HUES64 (cell line): Measurements from ENCODE around the gene CSN1S1. TPM values are rescaled to one million over a fixed set of nuclear protein-coding genes. Genes with fewer than 3 reads are reported as not detected.

Experiments
- H3K27ac ChIP-seq: 2 replicates; pipeline ENCODE4 v1.7.0; 2013; ENCODE audit warnings: low read depth, low read length, inconsistent platforms
- H3K27me3 ChIP-seq: 2 replicates; pipeline ENCODE4 v1.6.1; 2013; ENCODE audit warnings: mild to moderate bottlenecking, low read length; ENCODE audit not compliant: insufficient read depth
- H3K36me3 ChIP-seq: 2 replicates; pipeline ENCODE4 v1.6.1; 2013; ENCODE audit warnings: mild to moderate bottlenecking, low read length; ENCODE audit not compliant: insufficient read depth
- H3K4me1 ChIP-seq: 2 replicates; pipeline ENCODE4 v1.6.1; 2013; ENCODE audit warnings: mild to moderate bottlenecking, low read length, moderate library complexity; ENCODE audit not compliant: insufficient read depth
- H3K4me3 ChIP-seq: 2 replicates; pipeline ENCODE4 v1.5.1; 2013; ENCODE audit warnings: mild to moderate bottlenecking, low read length, moderate library complexity
- H3K9ac ChIP-seq: 2 replicates; pipeline ENCODE4 v1.6.1; 2013; ENCODE audit warnings: mild to moderate bottlenecking, low read depth, low read length
- H3K9me3 ChIP-seq: 2 replicates; pipeline ENCODE4 v1.6.1; 2013; ENCODE audit warnings: low read depth, low read length; ENCODE audit not compliant: insufficient read depth
- WGBS: fragments of 150-250, 120-280 bp; methylation state at CpG from one replicate; pipeline ENCODE4 v1.1.7; 2013; ENCODE audit warnings: missing lambda C conversion rate; 5-methylcytosine and 5-hydroxymethylcytosine counted together
- polyA plus RNA-seq, 2 experiments: library from polyadenylated mRNA; stranded (reverse); fragments of 50-300 nt; gene quantifications; one replicate each; pipeline ENCODE4 v1.2.3, GENCODE V29; 2013

The CSN1S1 gene
- not detected for polyA plus RNA-seq (2013, experiment 1 of 2)
- not detected for polyA plus RNA-seq (2013, experiment 2 of 2)

GRCh38 chr4:69930768-69931167 lies at the start of gene CSN1S1:
Gene CSN1S1 (plus strand): TSS chr4:69931068. CDS start chr4:69932556, 1,488 bp downstream.
- no peak within 1 kb of the TSS for H3K4me3 ChIP-seq
- no peaks in the 10 kb centered on the region for H3K4me1 ChIP-seq
- WGBS: 95% methylated on average over 3 of the region's 3 CpGs
- no peaks in the 10 kb centered on the region for H3K27me3 ChIP-seq
- no peaks in the 10 kb centered on the region for H3K36me3 ChIP-seq
- H3K9me3 ChIP-seq: no peaks in the 10 kb centered on the region
- H3K9ac ChIP-seq: no peak within 1 kb of the TSS
- no peak within 1 kb of the TSS for H3K27ac ChIP-seq

- Histone ChIP-seq H3K27ac (no peak overlapping the region), H3K36me3 (no peaks in the 10 kb centered on the region), H3K4me1 (no peaks in the 10 kb centered on the region), H3K9ac (no peak overlapping the region), H3K27me3 (no peaks in the 10 kb centered on the region), H3K4me3 (no peak overlapping the region), H3K9me3 (no peaks in the 10 kb centered on the region)
Measured at GRCh38 chr4:69881173-69881773, 49.6 kb upstream of the CSN1S1 start.

- no peaks in the 10 kb centered on the region for H3K9me3 ChIP-seq
- H3K27me3 ChIP-seq: no peaks in the 10 kb centered on the region
- no peak overlapping the region for H3K4me3 ChIP-seq
- no peak overlapping the region for H3K27ac ChIP-seq
- H3K4me1 ChIP-seq: no peaks in the 10 kb centered on the region
- H3K36me3 ChIP-seq: no peaks in the 10 kb centered on the region
- H3K9ac ChIP-seq: no peak overlapping the region
Measured at GRCh38 chr4:69882150-69882549, 48.7 kb upstream of the CSN1S1 start.

GRCh38 chr4:69888336-69888735 lies 42.5 kb upstream of the CSN1S1 start:
- no peaks in the 10 kb centered on the region for H3K36me3 ChIP-seq
- H3K27ac ChIP-seq: no peak overlapping the region
- H3K4me1 ChIP-seq: no peaks in the 10 kb centered on the region
- H3K9ac ChIP-seq: no peak overlapping the region
- H3K9me3 ChIP-seq: no peaks in the 10 kb centered on the region
- H3K27me3 ChIP-seq: no peaks in the 10 kb centered on the region
- H3K4me3 ChIP-seq: no peak overlapping the region

GRCh38 chr4:69894186-69894585 lies 36.7 kb upstream of the CSN1S1 start:
- WGBS: 86% methylated on average over 4 of the region's 5 CpGs
- Histone ChIP-seq H3K4me3 (no peak overlapping the region), H3K9ac (no peak overlapping the region), H3K36me3 (no peaks in the 10 kb centered on the region), H3K27ac (no peak overlapping the region), H3K27me3 (no peaks in the 10 kb centered on the region), H3K4me1 (no peaks in the 10 kb centered on the region), H3K9me3 (no peaks in the 10 kb centered on the region)

- 98% methylated on average over 3 of the region's 3 CpGs for WGBS
- no peaks in the 10 kb centered on the region for H3K27me3 ChIP-seq
- H3K4me3 ChIP-seq: no peak overlapping the region
- no peaks in the 10 kb centered on the region for H3K9me3 ChIP-seq
- H3K36me3 ChIP-seq: no peaks in the 10 kb centered on the region
- no peak overlapping the region for H3K9ac ChIP-seq
- no peaks in the 10 kb centered on the region for H3K4me1 ChIP-seq
- no peak overlapping the region for H3K27ac ChIP-seq
Measured at GRCh38 chr4:69894721-69895120, 36.1 kb upstream of the CSN1S1 start.

GRCh38 chr4:69896530-69897116 lies 34.2 kb upstream of the CSN1S1 start:
- Histone ChIP-seq H3K36me3 (no peaks in the 10 kb centered on the region), H3K9me3 (no peaks in the 10 kb centered on the region), H3K27me3 (no peaks in the 10 kb centered on the region), H3K9ac (no peak overlapping the region), H3K4me1 (no peaks in the 10 kb centered on the region), H3K4me3 (no peak overlapping the region), H3K27ac (no peak overlapping the region)

- H3K4me1 ChIP-seq: no peaks in the 10 kb centered on the region
- no peaks in the 10 kb centered on the region for H3K27me3 ChIP-seq
- H3K27ac ChIP-seq: no peak overlapping the region
- no peaks in the 10 kb centered on the region for H3K9me3 ChIP-seq
- H3K4me3 ChIP-seq: no peak overlapping the region
- WGBS: 92% methylated on average over 1 of the region's 1 CpG
- H3K36me3 ChIP-seq: no peaks in the 10 kb centered on the region
- no peak overlapping the region for H3K9ac ChIP-seq
Measured at GRCh38 chr4:69907151-69907550, 23.7 kb upstream of the CSN1S1 start.

- no peaks in the 10 kb centered on the region for H3K9me3 ChIP-seq
- WGBS: 94% methylated on average over 4 of the region's 4 CpGs
Measured at GRCh38 chr4:69909195-69909594, 21.7 kb upstream of the CSN1S1 start.

GRCh38 chr4:69910016-69910782 lies 20.7 kb upstream of the CSN1S1 start:
- H3K36me3 ChIP-seq: no peaks in the 10 kb centered on the region
- no peak overlapping the region for H3K4me3 ChIP-seq
- no peak overlapping the region for H3K9ac ChIP-seq
- H3K27me3 ChIP-seq: no peaks in the 10 kb centered on the region
- no peaks in the 10 kb centered on the region for H3K4me1 ChIP-seq
- no peaks in the 10 kb centered on the region for H3K9me3 ChIP-seq
- WGBS: 85% methylated on average over 2 of the region's 2 CpGs
- no peak overlapping the region for H3K27ac ChIP-seq

More at GRCh38 chr4:69909195-69909594, 21.7 kb upstream of the CSN1S1 start:
- no peak overlapping the region for H3K9ac ChIP-seq
- H3K27me3 ChIP-seq: no peaks in the 10 kb centered on the region
- no peak overlapping the region for H3K27ac ChIP-seq
- H3K4me1 ChIP-seq: no peaks in the 10 kb centered on the region
- H3K36me3 ChIP-seq: no peaks in the 10 kb centered on the region
- H3K4me3 ChIP-seq: no peak overlapping the region

- Histone ChIP-seq H3K27ac (no peak overlapping the region), H3K9ac (no peak overlapping the region), H3K27me3 (peaks cover 42% of the 10 kb centered on the region), H3K4me3 (no peak overlapping the region), H3K36me3 (no peaks in the 10 kb centered on the region), H3K9me3 (no peaks in the 10 kb centered on the region), H3K4me1 (no peaks in the 10 kb centered on the region)
- 45% methylated on average over 3 of the region's 4 CpGs for WGBS
Measured at GRCh38 chr4:69920874-69921273, 10.0 kb upstream of the CSN1S1 start.
